Naive B cell (primary cell): Measurements from ENCODE around the gene DAO. TPM values are rescaled to one million over a fixed set of nuclear protein-coding genes. Genes with fewer than 3 reads are reported as not detected.

ENCODE experiments used
- ATAC-seq, 2 donors: fragments of 150-1000 bp; cut with Tn5 transposase; 2 replicates each; pipeline ENCODE4 v1.10.0; 2021; ENCODE audit warnings: low read depth in 2 of 2, mild to moderate bottlenecking in 2 of 2, moderate library complexity in 2 of 2
- DNase-seq: peaks from one replicate; pipeline ENCODE4 v3.0.0; 2022
- H3K27ac Mint-ChIP-seq, 6 donors: one replicate each; pipeline ENCODE4 v1.8.0; 2020 to 2022; ENCODE audit warnings: mild to moderate bottlenecking in 6 of 6, mixed read lengths in 6 of 6, moderate library complexity in 5 of 6, inconsistent platforms in 2 of 6
- H3K27me3 Mint-ChIP-seq, 3 donors: one replicate each; pipeline ENCODE4 v1.8.0; 2021 to 2022; ENCODE audit warnings: mixed read lengths in 3 of 3, mild to moderate bottlenecking in 1 of 3
- H3K36me3 Mint-ChIP-seq, 2 donors: one replicate each; pipeline ENCODE4 v1.8.0; 2020 to 2022; ENCODE audit warnings: mixed read lengths in 2 of 2, inconsistent platforms in 1 of 2, mild to moderate bottlenecking in 1 of 2
- H3K4me1 Mint-ChIP-seq, 3 donors: one replicate each; pipeline ENCODE4 v1.8.0; 2020 to 2022; ENCODE audit warnings: mixed read lengths in 3 of 3, inconsistent platforms in 1 of 3, mild to moderate bottlenecking in 1 of 3, moderate library complexity in 1 of 3
- H3K4me3 Mint-ChIP-seq, 8 donors: one replicate each; pipeline ENCODE4 v1.8.0; 2020 to 2022; ENCODE audit warnings: mild to moderate bottlenecking in 8 of 8, mixed read lengths in 8 of 8, moderate library complexity in 8 of 8, inconsistent platforms in 2 of 8
- H3K9me3 Mint-ChIP-seq, 7 donors: one replicate each; pipeline ENCODE4 v1.8.0; 2020 to 2022; ENCODE audit warnings: mixed read lengths in 7 of 7, mild to moderate bottlenecking in 5 of 7, inconsistent platforms in 2 of 7, moderate library complexity in 1 of 7
- polyA plus RNA-seq, 6 donors: library from polyadenylated mRNA; unstranded; fragments of 300-500 nt; fragmentation: Illumina TruSeq; gene quantifications; one replicate each; pipeline ENCODE4 v1.2.3, GENCODE V29; 2021; ENCODE audit warnings: low read depth in 6 of 6

DAO gene
- polyA plus RNA-seq, 6 donors from 2014 or later = not detected

DNA sequence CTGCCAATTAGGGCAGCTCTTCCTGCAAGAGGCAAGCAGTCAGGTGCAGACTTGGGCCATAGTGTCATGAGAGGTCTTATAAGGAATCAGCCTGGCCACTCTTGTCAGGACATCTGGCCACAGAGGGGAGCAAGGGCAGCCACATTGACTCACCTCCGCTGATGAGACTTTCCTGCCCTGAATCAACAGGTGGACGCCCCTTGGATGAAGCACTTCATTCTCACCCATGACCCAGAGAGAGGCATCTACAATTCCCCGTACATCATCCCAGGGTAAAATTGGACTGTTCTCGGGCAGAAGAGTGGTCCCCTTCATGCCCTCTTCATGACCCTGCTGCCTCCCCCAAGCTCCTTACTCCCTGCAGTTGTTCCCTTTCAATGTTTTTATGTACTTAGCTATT is 16.9 kb downstream of the DAO start:
- peaks cover 0 to 4% (median 0%) of the 10 kb centered on the region in 3 donors for H3K4me1 Mint-ChIP-seq
- peaks cover 0 to 9% (median 8%) of the 10 kb centered on the region in 3 donors for H3K27me3 Mint-ChIP-seq
- no peak for DNase-seq

DNA sequence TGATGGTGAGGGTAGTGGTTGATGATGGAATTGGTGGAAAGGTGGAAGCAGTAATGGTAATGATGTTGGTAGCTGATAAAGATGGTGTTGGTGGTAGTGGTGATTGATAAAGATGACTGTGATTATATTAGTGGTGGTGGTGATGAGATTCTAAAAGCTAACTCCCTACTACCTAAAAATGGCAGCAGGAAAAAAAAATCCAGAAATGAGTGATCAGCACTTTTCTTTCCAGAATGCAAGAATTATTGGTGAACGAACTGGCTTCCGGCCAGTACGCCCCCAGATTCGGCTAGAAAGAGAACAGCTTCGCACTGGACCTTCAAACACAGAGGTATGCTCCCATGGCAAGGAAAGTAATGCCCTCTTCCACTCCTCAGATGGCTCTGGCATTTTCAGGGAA is 19.3 kb downstream of the DAO start:
- Mint-ChIP-seq H3K27ac (no peak overlapping the region), H3K4me1 (peaks cover 4 to 10% (median 5%) of the 10 kb centered on the region in 3 donors), H3K36me3 (no peaks in the 10 kb centered on the region), H3K9me3 (peaks cover 0 to 4% (median 0%) of the 10 kb centered on the region in 7 donors), H3K4me3 (no peak overlapping the region), H3K27me3 (peaks cover 0 to 9% (median 8%) of the 10 kb centered on the region in 3 donors)
- no peak for ATAC-seq
- no peak for DNase-seq

More for the DNA sequence above, 16.9 kb downstream of the DAO start:
- H3K4me3 Mint-ChIP-seq = no peak overlapping the region
- peaks cover 0 to 4% (median 0%) of the 10 kb centered on the region in 7 donors for H3K9me3 Mint-ChIP-seq
- peak overlapping the region in 1 of 6 donors; percentile 9 for H3K27ac Mint-ChIP-seq
- H3K36me3 Mint-ChIP-seq = no peaks in the 10 kb centered on the region
- ATAC-seq = no peak

DNA sequence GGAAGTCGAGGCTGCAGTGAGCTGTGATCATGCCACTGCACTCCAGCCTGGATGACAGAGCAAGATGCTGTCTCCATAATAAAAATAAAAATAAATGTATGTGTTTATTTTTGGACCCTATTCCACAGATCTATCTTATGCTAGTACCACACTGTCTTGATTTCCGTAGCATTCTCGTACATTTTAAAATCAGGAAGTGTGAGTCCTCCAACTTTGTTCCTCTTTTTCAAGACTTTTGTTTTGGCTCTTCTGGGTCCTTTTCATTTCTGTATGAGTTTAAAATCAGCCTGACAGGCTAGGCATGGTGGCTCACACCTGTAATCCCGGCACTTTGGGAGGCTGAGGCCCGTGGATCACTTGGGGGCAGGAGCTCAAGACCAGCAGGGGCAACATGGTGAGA is 25.8 kb downstream of the DAO start:
- H3K4me3 Mint-ChIP-seq = peak overlapping the region; percentile 2 to 90 (median 75)
- no peaks in the 10 kb centered on the region for H3K36me3 Mint-ChIP-seq
- ATAC-seq (peak; percentile 93 to 94), DNase-seq (peak; percentile 50)
- peak overlapping the region; percentile 64 to 94 (median 85) for H3K27ac Mint-ChIP-seq
- H3K4me1 Mint-ChIP-seq = peaks cover 17 to 50% (median 42%) of the 10 kb centered on the region in 3 donors
- no peaks in the 10 kb centered on the region for H3K27me3 Mint-ChIP-seq
- H3K9me3 Mint-ChIP-seq = no peaks in the 10 kb centered on the region

DNA sequence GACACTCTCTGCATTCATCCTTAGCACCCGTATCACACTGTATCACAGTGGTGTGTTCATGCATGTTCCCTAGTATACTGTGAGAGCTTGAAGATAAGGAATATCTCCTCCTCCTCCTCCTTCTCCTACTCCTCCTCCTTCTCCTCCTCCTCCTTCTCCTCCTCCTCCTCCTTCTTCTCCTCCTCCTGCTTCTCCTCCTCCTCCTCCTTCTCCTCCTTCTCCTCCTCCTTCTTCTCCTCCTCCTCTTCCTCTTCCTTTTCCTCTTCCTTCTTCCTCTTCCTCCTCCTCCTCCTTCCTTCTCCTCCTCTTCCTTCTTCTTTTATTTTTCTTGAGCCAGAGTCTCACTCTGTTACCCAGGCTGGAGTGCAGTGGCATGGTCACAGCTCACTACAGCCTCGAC is 27.1 kb downstream of the DAO start:
- Mint-ChIP-seq H3K36me3 (no peaks in the 10 kb centered on the region), H3K27ac (peak overlapping the region in 2 of 6 donors; percentile 78 to 82), H3K9me3 (no peaks in the 10 kb centered on the region), H3K4me3 (peak overlapping the region in 2 of 8 donors; percentile 42 to 44), H3K27me3 (no peaks in the 10 kb centered on the region), H3K4me1 (peaks cover 17 to 50% (median 42%) of the 10 kb centered on the region in 3 donors)
- ATAC-seq = no peak
- DNase-seq = no peak

DNA sequence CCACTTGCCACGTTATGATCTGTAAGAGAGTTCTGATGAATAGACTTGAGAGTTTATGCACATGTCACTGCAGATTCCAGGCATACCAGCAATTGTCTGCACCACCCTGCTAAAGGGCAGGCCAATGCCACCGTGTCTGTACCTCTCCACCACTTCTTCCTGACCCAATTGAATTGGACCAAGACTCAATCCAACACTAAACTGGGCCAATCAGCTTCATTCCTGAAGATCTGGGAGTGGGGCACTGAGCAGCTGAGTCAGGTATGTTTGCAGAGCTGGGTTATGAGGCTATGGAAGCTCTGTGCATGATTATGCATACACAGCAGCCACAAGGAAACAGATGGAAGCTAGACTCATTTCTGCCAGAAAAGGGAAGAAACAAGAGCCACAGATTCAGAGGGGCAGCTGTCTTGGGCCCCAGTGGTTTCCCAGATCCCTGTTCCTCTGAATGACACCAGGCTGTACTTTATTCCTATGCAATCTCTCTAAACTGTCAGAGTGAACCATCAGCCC is 28.0 kb downstream of the DAO start:
- Mint-ChIP-seq H3K27ac (peak overlapping the region in 2 of 6 donors; percentile 62 to 78), H3K9me3 (peaks cover 0 to 3% (median 0%) of the 10 kb centered on the region in 7 donors), H3K36me3 (no peaks in the 10 kb centered on the region), H3K27me3 (no peaks in the 10 kb centered on the region), H3K4me1 (peaks cover 17 to 50% (median 42%) of the 10 kb centered on the region in 3 donors), H3K4me3 (peak overlapping the region in 1 of 8 donors; percentile 62)
- no peak for ATAC-seq
- no peak for DNase-seq

DNA sequence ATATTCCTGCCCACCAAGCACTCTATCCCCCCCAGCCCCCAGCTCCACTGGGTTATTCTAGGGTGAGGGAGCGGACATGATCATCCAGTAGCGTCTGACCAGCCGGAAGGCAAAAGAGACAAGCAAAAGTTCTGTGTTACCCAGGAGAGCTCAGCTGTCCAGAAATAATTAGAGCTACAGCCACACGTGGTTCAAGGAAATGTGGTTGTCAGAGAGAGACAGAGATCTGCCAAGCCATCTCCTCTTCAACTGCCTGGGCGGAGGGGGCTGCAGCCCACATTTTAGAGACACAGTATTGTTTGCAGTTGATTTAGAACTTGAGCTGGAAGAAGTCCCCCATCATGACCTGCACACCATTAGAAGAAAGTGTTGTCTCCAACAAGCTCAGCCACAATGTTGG is 30.4 kb downstream of the DAO start:
- ATAC-seq (no peak), DNase-seq (no peak)
- peaks cover 0 to 3% (median 0%) of the 10 kb centered on the region in 7 donors for H3K9me3 Mint-ChIP-seq
- no peak overlapping the region for H3K27ac Mint-ChIP-seq
- H3K4me1 Mint-ChIP-seq = peaks cover 10 to 33% (median 28%) of the 10 kb centered on the region in 3 donors
- H3K27me3 Mint-ChIP-seq = peaks cover 6 to 9% (median 7%) of the 10 kb centered on the region in 3 donors
- no peaks in the 10 kb centered on the region for H3K36me3 Mint-ChIP-seq
- H3K4me3 Mint-ChIP-seq = no peak overlapping the region

DNA sequence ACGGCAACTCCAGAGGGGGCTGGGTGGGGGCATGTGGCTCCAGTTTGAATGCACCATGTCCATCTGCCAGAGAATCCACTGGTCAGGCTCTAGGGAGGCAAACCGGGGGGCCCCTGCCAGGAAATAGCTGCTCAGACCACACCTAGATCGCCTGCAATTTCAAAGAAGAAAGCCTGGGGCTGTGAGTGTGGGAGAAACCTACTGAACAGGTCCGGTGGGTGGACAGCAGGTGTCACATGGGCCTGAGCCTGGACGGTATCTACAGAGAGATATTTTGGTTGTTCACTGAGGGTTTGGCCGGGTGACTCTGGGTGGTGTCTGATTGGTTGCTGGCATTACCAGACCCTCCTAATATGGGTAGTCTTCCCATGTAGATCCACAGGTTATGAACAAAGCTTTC is 32.0 kb downstream of the DAO start:
- ATAC-seq (no peak), DNase-seq (no peak)
- Mint-ChIP-seq H3K36me3 (no peaks in the 10 kb centered on the region), H3K9me3 (peaks cover 0 to 3% (median 0%) of the 10 kb centered on the region in 7 donors), H3K4me1 (peaks cover 4 to 17% (median 14%) of the 10 kb centered on the region in 3 donors), H3K27me3 (peaks cover 6 to 9% (median 7%) of the 10 kb centered on the region in 3 donors), H3K4me3 (no peak overlapping the region), H3K27ac (no peak overlapping the region)

DNA sequence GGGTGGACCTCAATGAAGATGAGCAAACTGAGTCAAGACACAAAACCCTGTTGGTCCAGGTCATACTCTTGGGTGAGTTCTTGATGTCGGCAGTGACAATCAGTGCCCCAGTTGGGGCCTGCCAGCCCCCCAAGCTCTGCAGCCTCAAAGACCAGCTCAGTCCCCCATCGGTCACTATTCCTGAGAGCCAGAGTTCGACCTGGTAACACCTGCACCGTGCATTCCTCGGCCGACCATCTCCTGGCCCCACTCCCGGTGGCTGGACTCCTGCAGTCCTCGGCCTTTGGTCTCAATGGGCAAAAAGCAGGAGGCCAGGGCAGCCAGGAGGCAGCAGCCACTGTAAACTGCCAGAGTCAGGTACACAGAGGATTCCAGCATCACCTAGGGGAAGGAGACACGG is 32.5 kb downstream of the DAO start:
- no peak for ATAC-seq
- Mint-ChIP-seq H3K27me3 (peaks cover 6 to 9% (median 7%) of the 10 kb centered on the region in 3 donors), H3K4me3 (no peak overlapping the region), H3K36me3 (no peaks in the 10 kb centered on the region), H3K9me3 (peaks cover 0 to 3% (median 0%) of the 10 kb centered on the region in 7 donors), H3K27ac (no peak overlapping the region), H3K4me1 (peaks cover 0 to 12% (median 10%) of the 10 kb centered on the region in 3 donors)
- no peak for DNase-seq

DNA sequence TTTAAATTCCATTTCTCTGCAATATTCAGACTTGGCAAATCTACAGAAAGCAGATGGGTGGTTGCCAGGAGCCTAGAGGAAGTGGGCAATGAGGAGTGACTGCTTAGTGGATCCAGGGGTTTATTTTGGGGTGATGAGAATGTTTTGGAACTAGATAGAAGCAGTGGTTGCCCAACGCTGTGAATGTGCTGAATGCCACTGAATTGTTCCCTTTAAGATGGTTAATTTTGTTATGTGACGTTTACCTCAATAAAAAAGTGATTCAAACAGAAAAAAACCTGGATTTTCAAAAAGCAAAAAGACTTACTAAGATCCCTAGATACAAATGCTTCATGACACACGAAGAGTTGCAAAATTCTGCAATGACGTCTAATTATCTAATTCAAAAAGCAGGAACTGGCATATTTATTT is 34.2 kb downstream of the DAO start:
- ATAC-seq (no peak), DNase-seq (no peak)
- Mint-ChIP-seq H3K27me3 (peaks cover 7 to 9% (median 9%) of the 10 kb centered on the region in 3 donors), H3K4me1 (peaks cover 0 to 8% (median under 1%) of the 10 kb centered on the region in 3 donors), H3K36me3 (no peaks in the 10 kb centered on the region), H3K4me3 (no peak overlapping the region), H3K27ac (peak overlapping the region in 2 of 6 donors; percentile 3 to 68), H3K9me3 (peaks cover 0 to 3% (median 0%) of the 10 kb centered on the region in 7 donors)

DNA sequence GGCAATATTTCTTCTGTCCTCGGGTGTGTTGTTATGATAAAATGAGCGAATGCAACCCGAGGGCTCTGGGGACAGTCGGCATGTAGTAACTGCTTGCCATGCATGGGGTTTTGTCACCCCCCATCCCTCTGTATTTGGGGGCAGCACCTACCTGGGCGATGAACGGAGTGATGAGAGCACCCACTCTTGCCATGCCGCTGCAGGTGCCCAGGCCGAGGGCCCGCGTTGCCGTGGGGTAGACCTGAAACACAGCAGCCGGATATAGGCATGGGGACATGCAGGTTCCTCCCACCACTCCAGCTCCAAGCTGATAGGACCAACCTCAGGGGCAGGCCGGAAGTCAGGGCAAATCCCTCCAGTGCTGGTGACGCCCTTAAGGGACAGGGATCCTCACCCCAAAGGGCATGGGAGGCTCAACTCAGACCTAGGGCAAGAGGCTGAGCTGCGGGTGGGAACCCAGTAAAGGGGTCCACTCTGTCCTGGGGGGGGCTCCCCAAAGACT is 35.8 kb downstream of the DAO start:
- Mint-ChIP-seq H3K9me3 (peaks cover 0 to 7% (median 2%) of the 10 kb centered on the region in 7 donors), H3K36me3 (no peaks in the 10 kb centered on the region), H3K4me1 (peaks cover 0 to 8% (median 8%) of the 10 kb centered on the region in 3 donors), H3K27me3 (peaks cover 7 to 19% (median 16%) of the 10 kb centered on the region in 3 donors), H3K27ac (no peak overlapping the region), H3K4me3 (no peak overlapping the region)
- ATAC-seq = no peak
- no peak for DNase-seq

DNA sequence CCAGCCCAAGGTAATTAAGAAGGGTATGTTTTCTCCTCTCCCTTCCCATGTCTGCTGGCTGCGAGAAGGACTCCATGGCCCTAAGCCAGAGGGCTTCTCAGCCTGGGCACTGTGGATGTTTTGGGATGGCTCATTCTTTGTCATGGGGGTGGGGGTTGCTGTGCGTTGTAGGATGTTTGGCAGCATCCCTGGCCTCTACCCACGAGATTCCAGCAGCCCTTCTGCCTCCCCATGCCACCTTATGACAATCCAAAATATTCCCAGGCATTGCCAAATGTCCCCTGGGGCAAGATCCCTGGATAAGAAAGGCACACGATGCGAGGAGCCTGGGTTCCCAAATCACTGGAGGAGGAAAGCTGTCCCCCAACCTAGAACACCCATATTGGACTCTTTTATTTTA is 36.4 kb downstream of the DAO start:
- ATAC-seq (no peak), DNase-seq (no peak)
- H3K27me3 Mint-ChIP-seq = peaks cover 7 to 23% (median 16%) of the 10 kb centered on the region in 3 donors
- H3K36me3 Mint-ChIP-seq = no peaks in the 10 kb centered on the region
- peaks cover 0 to 7% (median 2%) of the 10 kb centered on the region in 7 donors for H3K9me3 Mint-ChIP-seq
- H3K4me1 Mint-ChIP-seq = peaks cover 0 to 8% (median 8%) of the 10 kb centered on the region in 3 donors
- no peak overlapping the region for H3K27ac Mint-ChIP-seq
- no peak overlapping the region for H3K4me3 Mint-ChIP-seq

DNA sequence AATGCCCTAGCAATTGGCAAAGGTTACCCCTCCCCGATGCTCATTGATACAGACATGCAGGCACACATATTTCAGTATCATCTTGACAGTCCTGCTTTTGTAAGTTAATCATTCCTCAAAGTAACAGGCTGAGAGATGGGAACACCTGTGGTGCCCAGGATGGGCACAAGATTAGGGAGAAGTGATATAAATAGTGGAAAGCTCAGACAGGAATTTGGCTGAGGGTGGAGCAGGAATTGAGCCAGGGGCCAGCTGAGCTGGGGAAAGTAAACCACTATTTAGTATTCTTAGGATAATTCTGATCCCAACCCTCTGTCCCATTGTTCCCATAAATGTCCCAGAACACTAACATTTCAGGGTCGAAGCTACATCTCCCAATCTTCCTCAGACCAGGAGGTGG is 38.3 kb downstream of the DAO start:
- ATAC-seq (no peak), DNase-seq (no peak)
- Mint-ChIP-seq H3K27ac (no peak overlapping the region), H3K4me3 (no peak overlapping the region), H3K36me3 (no peaks in the 10 kb centered on the region), H3K27me3 (peaks cover 7 to 24% (median 16%) of the 10 kb centered on the region in 3 donors), H3K4me1 (peaks cover 0 to 8% (median 8%) of the 10 kb centered on the region in 3 donors), H3K9me3 (peaks cover 0 to 10% (median 6%) of the 10 kb centered on the region in 7 donors)

DNA sequence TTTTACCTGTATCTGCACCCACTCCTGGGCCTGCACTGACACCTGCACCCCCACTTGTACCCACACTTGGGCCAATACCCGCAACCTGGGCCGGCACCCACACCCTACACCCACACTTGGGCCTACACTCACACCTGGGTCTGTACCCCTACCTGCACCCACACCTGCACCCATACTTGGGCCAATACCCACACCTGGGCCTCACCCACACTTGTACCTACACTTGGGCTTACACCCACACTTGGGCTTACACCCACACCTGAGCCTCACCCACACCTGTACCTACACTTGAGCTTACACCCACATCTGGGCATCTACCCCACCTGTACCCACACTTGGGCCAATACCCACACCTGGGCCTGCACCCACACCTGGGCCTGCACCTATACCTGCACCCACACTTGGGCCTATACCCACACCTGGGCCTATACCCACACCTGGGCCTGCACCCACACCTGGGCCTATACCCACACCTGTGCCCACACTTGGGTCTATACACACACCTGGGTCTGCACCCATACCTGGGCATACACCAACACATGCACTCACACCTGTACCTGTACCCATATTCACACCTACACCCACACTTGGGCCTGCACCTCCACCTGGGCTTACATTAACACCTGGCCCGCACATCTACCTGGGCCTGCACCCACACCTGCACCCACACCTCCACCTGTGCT is 39.2 kb downstream of the DAO start:
- no peak overlapping the region for H3K4me3 Mint-ChIP-seq
- ATAC-seq = no peak
- H3K27ac Mint-ChIP-seq = peak overlapping the region in 2 of 6 donors; percentile 37 to 49
- H3K9me3 Mint-ChIP-seq = peaks cover 0 to 12% (median 7%) of the 10 kb centered on the region in 7 donors
- peaks cover 3 to 8% (median 3%) of the 10 kb centered on the region in 3 donors for H3K4me1 Mint-ChIP-seq
- peaks cover 0 to 20% (median 9%) of the 10 kb centered on the region in 3 donors for H3K27me3 Mint-ChIP-seq
- DNase-seq = no peak
- H3K36me3 Mint-ChIP-seq = no peaks in the 10 kb centered on the region
